ENCODE data around the gene EDDM13.

Gene EDDM13

GRCh38 chr19:56350416-56351045 is 78.0 kb downstream of the EDDM13 start:
- no peak overlapping the region for H3K4me3 ChIP-seq (ENCODE audit: low read depth, low read length)
- no peaks in the 10 kb centered on the region for H3K36me3 ChIP-seq (ENCODE audit: insufficient read depth, low read length)
- peak overlapping the region; percentile 12 for H2AFZ ChIP-seq (ENCODE audit: low read length, unreplicated experiment)
- H3K27ac ChIP-seq (ENCODE audit: low read depth, low read length) = no peak overlapping the region
- H3K79me2 ChIP-seq (ENCODE audit: control insufficient read depth, insufficient read depth, low read length, unreplicated experiment) = no peaks in the 10 kb centered on the region
- no peaks in the 10 kb centered on the region for H3K4me1 ChIP-seq (ENCODE audit: control insufficient read depth, insufficient read depth, low read length, unreplicated experiment)
- H3K27me3 ChIP-seq (ENCODE audit: insufficient read depth, low read length) = no peaks in the 10 kb centered on the region

GRCh38 chr19:56351208-56351607 is 78.7 kb downstream of the EDDM13 start:
- Histone ChIP-seq H3K27ac (ENCODE audit: low read depth, low read length) (no peak overlapping the region), H3K79me2 (ENCODE audit: control insufficient read depth, insufficient read depth, low read length, unreplicated experiment) (no peaks in the 10 kb centered on the region), H3K4me1 (ENCODE audit: control insufficient read depth, insufficient read depth, low read length, unreplicated experiment) (no peaks in the 10 kb centered on the region), H3K4me3 (ENCODE audit: low read depth, low read length) (no peak overlapping the region), H2AFZ (ENCODE audit: low read length, unreplicated experiment) (no peak overlapping the region), H3K27me3 (ENCODE audit: insufficient read depth, low read length) (no peaks in the 10 kb centered on the region), H3K36me3 (ENCODE audit: insufficient read depth, low read length) (no peaks in the 10 kb centered on the region)

- Histone ChIP-seq H3K36me3 (ENCODE audit: insufficient read depth, low read length) (no peaks in the 10 kb centered on the region), H3K27me3 (ENCODE audit: insufficient read depth, low read length) (no peaks in the 10 kb centered on the region), H3K4me1 (ENCODE audit: control insufficient read depth, insufficient read depth, low read length, unreplicated experiment) (no peaks in the 10 kb centered on the region), H3K27ac (ENCODE audit: low read depth, low read length) (no peak overlapping the region), H3K79me2 (ENCODE audit: control insufficient read depth, insufficient read depth, low read length, unreplicated experiment) (no peaks in the 10 kb centered on the region), H3K4me3 (ENCODE audit: low read depth, low read length) (no peak overlapping the region), H2AFZ (ENCODE audit: low read length, unreplicated experiment) (no peak overlapping the region)
These were observed 83.0 kb downstream of the EDDM13 start for GRCh38 chr19:56355517-56355916.

- Histone ChIP-seq H3K36me3 (ENCODE audit: insufficient read depth, low read length) (no peaks in the 10 kb centered on the region), H3K27ac (ENCODE audit: low read depth, low read length) (no peak overlapping the region), H3K79me2 (ENCODE audit: control insufficient read depth, insufficient read depth, low read length, unreplicated experiment) (no peaks in the 10 kb centered on the region), H3K4me1 (ENCODE audit: control insufficient read depth, insufficient read depth, low read length, unreplicated experiment) (no peaks in the 10 kb centered on the region), H2AFZ (ENCODE audit: low read length, unreplicated experiment) (no peak overlapping the region), H3K4me3 (ENCODE audit: low read depth, low read length) (no peak overlapping the region), H3K27me3 (ENCODE audit: insufficient read depth, low read length) (no peaks in the 10 kb centered on the region)
These were observed 84.4 kb downstream of the EDDM13 start for GRCh38 chr19:56356944-56357343.

Data from ACC112 (cell line).